ENCODE measurements around the gene EXOC6B. TPM values are rescaled to one million over a fixed set of nuclear protein-coding genes. Genes with fewer than 3 reads are reported as not detected.
A peak's percentile ranks its signal among the peaks of the same experiment; 100 is the strongest.

Gene EXOC6B
- total RNA-seq (2021) (33.7 to 38.1 TPM (median 37.7 TPM) in 3 replicates), Bru-seq, nascent RNA (percentile 70 among the genes with signal in this experiment)
- long read RNA-seq, experiment 1, full-length matches to known transcripts: 85 of 160 reads
- long read RNA-seq, experiment 1, partial matches to known transcripts: 20 of 160 reads
- long read RNA-seq, experiment 1, other reads (novel, unspliced or antisense): 55 of 160 reads
- long read RNA-seq, experiment 2, full-length matches to known transcripts: 4 of 35 reads
- long read RNA-seq, experiment 2, partial matches to known transcripts: 4 of 35 reads
- long read RNA-seq, experiment 2, other reads (novel, unspliced or antisense): 27 of 35 reads
- long read RNA-seq, experiment 3, partial matches to known transcripts: 1 of 4 reads
- long read RNA-seq, experiment 3, other reads (novel, unspliced or antisense): 3 of 4 reads

DNA sequence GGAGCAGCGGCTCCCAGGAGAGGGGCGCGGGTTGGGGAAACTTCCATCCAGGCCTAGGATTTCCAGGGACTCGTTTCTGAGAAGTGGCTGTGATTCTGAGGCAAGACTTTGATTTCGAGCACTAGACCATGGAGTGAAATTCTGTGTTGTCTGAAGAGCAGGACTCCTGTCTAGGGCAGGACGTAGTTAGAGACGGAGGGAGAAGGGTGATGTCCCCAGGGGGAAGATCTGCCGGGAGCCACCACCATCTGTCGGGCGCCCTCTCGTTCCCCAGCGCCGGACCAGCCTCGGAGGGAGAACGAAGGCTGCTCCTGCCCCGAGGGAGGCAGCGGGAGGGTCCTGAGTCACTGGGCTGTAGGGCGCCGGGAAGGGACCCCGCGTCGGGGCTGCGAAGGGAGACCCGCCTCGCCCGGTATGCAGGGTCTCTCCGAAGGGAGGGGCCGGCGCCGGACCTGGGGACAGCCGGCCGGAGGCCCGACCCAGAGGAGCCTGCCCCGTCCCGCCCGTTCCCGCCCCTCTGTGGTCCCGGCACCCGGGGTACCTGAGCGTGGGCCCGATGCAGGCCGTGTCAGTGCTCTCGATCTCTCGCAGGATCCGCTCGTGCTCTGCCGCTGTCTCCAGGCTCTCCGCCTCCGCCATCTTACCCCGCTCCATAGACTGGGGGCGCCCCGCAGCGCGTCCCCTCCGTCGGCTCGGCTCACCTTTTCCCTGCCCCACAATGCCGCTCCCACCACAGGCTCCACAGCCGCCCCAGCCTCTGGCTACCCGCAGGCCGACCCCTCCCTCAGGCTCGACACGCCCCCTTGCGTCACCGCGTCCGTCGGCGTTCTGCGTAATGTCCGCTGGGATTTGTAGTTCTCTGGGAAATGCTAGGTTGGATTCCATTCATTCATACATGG is at the start of gene EXOC6B:
TSS of gene EXOC6B (minus strand) at position 777 of the 899 bp plus-strand sequence.
- Mint-ChIP-seq H3K4me1 (peaks cover 34% of the 10 kb centered on the region), H3K27me3 (ENCODE audit: low read depth) (no peaks in the 10 kb centered on the region; the same call in 1 of the 2 replicates), H3K27ac (peak within 1 kb of the TSS; percentile 98), H3K4me3 (peak within 1 kb of the TSS; percentile 99), H3K9me3 (no peaks in the 10 kb centered on the region), H3K36me3 (no peaks in the 10 kb centered on the region)
- ATAC-seq: peak; percentile 96
- POLR2A ChIA-PET: no interaction called here
- DNase-seq (ENCODE audit: low spot score): peak; percentile 99
- CTCF ChIA-PET: interaction anchor here (1.5 kb wide), 1 partner anchor 37 kb away, joined by 6 read pairs; no protein-coding TSS in a partner anchor
- TF ChIP-seq TEAD4 (CRISPR knock-in tag; IDR thresholded peaks at IDR 0.05) (peak; percentile 47; the same call in 1 of the 2 replicates), ZNF138 (CRISPR knock-in tag; conservative IDR thresholded peaks at IDR 0.05) (0 out of 2 replicates have a peak, but pooled peaks have one; percentile 60), CREB1 (CRISPR knock-in tag; IDR thresholded peaks at IDR 0.05) (no peak), TCF7 (CRISPR knock-in tag; IDR thresholded peaks at IDR 0.05; ENCODE audit: low read depth) (peak; percentile 58; the same call in 1 of the 2 replicates), KAT7 (CRISPR knock-in tag; IDR thresholded peaks at IDR 0.05; ENCODE audit: borderline replicate concordance) (peak; percentile 38; the same call in 1 of the 2 replicates), TP53 (CRISPR knock-in tag; IDR thresholded peaks at IDR 0.05) (peak; percentile 70; the same call in 1 of the 2 replicates), NFE2L1 (CRISPR knock-in tag; IDR thresholded peaks at IDR 0.05) (0 out of 2 replicates have a peak, but pooled peaks have one; percentile 60), SMAD3 (CRISPR knock-in tag; IDR thresholded peaks at IDR 0.05; ENCODE audit: borderline replicate concordance) (no peak), ZNF423 (CRISPR knock-in tag; IDR thresholded peaks at IDR 0.05) (no peak), SMAD4 (CRISPR knock-in tag; IDR thresholded peaks at IDR 0.05) (no peak), RORB (CRISPR knock-in tag; IDR thresholded peaks at IDR 0.05) (no peak), ZNF671 (CRISPR knock-in tag; IDR thresholded peaks at IDR 0.05) (no peak), ESRRA (CRISPR knock-in tag; IDR thresholded peaks at IDR 0.05; ENCODE audit: borderline replicate concordance) (no peak), ZNF416 (CRISPR knock-in tag; IDR thresholded peaks at IDR 0.05) (no peak)
- TF ChIP-seq, protein P1, sequence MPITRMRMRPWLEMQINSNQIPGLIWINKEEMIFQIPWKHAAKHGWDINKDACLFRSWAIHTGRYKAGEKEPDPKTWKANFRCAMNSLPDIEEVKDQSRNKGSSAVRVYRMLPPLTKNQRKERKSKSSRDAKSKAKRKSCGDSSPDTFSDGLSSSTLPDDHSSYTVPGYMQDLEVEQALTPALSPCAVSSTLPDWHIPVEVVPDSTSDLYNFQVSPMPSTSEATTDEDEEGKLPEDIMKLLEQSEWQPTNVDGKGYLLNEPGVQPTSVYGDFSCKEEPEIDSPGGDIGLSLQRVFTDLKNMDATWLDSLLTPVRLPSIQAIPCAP (CRISPR knock-in tag; IDR thresholded peaks at IDR 0.05): peak; percentile 35; the same call in 1 of the 2 replicates
- TF ChIP-seq, protein P2, sequence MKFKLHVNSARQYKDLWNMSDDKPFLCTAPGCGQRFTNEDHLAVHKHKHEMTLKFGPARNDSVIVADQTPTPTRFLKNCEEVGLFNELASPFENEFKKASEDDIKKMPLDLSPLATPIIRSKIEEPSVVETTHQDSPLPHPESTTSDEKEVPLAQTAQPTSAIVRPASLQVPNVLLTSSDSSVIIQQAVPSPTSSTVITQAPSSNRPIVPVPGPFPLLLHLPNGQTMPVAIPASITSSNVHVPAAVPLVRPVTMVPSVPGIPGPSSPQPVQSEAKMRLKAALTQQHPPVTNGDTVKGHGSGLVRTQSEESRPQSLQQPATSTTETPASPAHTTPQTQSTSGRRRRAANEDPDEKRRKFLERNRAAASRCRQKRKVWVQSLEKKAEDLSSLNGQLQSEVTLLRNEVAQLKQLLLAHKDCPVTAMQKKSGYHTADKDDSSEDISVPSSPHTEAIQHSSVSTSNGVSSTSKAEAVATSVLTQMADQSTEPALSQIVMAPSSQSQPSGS (CRISPR knock-in tag; IDR thresholded peaks at IDR 0.05; ENCODE audit: borderline replicate concordance, low read depth): no peak
- TF ChIP-seq, protein P3, sequence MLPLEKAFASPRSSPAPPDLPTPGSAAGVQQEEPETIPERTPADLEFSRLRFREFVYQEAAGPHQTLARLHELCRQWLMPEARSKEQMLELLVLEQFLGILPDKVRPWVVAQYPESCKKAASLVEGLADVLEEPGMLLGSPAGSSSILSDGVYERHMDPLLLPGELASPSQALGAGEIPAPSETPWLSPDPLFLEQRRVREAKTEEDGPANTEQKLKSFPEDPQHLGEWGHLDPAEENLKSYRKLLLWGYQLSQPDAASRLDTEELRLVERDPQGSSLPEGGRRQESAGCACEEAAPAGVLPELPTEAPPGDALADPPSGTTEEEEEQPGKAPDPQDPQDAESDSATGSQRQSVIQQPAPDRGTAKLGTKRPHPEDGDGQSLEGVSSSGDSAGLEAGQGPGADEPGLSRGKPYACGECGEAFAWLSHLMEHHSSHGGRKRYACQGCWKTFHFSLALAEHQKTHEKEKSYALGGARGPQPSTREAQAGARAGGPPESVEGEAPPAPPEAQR (CRISPR knock-in tag; IDR thresholded peaks at IDR 0.05): no peak
- TF ChIP-seq, protein P4, sequence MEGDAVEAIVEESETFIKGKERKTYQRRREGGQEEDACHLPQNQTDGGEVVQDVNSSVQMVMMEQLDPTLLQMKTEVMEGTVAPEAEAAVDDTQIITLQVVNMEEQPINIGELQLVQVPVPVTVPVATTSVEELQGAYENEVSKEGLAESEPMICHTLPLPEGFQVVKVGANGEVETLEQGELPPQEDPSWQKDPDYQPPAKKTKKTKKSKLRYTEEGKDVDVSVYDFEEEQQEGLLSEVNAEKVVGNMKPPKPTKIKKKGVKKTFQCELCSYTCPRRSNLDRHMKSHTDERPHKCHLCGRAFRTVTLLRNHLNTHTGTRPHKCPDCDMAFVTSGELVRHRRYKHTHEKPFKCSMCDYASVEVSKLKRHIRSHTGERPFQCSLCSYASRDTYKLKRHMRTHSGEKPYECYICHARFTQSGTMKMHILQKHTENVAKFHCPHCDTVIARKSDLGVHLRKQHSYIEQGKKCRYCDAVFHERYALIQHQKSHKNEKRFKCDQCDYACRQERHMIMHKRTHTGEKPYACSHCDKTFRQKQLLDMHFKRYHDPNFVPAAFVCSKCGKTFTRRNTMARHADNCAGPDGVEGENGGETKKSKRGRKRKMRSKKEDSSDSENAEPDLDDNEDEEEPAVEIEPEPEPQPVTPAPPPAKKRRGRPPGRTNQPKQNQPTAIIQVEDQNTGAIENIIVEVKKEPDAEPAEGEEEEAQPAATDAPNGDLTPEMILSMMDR (IDR thresholded peaks at IDR 0.05): no peak
- TF ChIP-seq, protein P5, sequence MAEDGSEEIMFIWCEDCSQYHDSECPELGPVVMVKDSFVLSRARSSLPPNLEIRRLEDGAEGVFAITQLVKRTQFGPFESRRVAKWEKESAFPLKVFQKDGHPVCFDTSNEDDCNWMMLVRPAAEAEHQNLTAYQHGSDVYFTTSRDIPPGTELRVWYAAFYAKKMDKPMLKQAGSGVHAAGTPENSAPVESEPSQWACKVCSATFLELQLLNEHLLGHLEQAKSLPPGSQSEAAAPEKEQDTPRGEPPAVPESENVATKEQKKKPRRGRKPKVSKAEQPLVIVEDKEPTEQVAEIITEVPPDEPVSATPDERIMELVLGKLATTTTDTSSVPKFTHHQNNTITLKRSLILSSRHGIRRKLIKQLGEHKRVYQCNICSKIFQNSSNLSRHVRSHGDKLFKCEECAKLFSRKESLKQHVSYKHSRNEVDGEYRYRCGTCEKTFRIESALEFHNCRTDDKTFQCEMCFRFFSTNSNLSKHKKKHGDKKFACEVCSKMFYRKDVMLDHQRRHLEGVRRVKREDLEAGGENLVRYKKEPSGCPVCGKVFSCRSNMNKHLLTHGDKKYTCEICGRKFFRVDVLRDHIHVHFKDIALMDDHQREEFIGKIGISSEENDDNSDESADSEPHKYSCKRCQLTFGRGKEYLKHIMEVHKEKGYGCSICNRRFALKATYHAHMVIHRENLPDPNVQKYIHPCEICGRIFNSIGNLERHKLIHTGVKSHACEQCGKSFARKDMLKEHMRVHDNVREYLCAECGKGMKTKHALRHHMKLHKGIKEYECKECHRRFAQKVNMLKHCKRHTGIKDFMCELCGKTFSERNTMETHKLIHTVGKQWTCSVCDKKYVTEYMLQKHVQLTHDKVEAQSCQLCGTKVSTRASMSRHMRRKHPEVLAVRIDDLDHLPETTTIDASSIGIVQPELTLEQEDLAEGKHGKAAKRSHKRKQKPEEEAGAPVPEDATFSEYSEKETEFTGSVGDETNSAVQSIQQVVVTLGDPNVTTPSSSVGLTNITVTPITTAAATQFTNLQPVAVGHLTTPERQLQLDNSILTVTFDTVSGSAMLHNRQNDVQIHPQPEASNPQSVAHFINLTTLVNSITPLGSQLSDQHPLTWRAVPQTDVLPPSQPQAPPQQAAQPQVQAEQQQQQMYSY (CRISPR knock-in tag; IDR thresholded peaks at IDR 0.05): peak; percentile 41; the same call in 1 of the 2 replicates
- TF ChIP-seq, protein P6, sequence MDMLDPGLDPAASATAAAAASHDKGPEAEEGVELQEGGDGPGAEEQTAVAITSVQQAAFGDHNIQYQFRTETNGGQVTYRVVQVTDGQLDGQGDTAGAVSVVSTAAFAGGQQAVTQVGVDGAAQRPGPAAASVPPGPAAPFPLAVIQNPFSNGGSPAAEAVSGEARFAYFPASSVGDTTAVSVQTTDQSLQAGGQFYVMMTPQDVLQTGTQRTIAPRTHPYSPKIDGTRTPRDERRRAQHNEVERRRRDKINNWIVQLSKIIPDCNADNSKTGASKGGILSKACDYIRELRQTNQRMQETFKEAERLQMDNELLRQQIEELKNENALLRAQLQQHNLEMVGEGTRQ (CRISPR knock-in tag; IDR thresholded peaks at IDR 0.05): peak; percentile 26; the same call in 1 of the 2 replicates
- TF ChIP-seq, protein P7, sequence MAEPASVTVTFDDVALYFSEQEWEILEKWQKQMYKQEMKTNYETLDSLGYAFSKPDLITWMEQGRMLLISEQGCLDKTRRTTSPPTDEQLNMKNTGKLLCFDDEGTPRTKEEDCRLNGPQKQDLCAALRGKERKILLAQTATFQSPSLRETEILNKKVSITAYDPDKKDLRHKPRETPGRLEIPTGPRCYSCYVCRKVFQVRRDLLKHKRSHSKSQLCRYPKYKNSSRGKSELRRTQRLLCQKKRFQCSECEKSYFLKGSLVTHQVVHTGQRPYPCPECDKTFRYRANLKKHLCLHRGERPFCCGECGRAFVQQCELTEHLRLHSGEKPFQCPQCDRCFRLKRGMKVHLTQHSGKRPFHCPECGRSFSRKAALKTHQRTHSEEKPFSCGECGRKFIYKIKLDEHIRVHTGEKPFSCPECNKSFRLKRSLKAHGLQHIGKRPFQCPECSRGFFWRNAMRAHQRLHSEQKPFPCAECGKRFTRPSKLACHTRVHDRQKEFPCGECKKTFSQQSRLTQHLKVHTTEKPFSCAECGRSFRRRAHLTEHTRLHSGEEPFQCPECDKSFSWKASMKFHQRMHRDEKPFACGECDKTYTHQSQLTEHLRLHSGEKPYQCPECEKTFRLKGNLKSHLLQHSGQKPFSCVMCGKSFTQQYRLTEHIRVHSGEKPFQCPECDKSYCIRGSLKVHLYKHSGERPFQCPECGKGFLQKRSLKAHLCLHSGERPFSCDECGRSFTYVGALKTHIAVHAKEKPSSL (CRISPR knock-in tag; conservative IDR thresholded peaks at IDR 0.05): no peak
- TF ChIP-seq, protein P8, sequence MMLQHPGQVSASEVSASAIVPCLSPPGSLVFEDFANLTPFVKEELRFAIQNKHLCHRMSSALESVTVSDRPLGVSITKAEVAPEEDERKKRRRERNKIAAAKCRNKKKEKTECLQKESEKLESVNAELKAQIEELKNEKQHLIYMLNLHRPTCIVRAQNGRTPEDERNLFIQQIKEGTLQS (CRISPR knock-in tag; conservative IDR thresholded peaks at IDR 0.05): no peak
